ENCODE results near the gene CD81.

The CD81 gene

DNA sequence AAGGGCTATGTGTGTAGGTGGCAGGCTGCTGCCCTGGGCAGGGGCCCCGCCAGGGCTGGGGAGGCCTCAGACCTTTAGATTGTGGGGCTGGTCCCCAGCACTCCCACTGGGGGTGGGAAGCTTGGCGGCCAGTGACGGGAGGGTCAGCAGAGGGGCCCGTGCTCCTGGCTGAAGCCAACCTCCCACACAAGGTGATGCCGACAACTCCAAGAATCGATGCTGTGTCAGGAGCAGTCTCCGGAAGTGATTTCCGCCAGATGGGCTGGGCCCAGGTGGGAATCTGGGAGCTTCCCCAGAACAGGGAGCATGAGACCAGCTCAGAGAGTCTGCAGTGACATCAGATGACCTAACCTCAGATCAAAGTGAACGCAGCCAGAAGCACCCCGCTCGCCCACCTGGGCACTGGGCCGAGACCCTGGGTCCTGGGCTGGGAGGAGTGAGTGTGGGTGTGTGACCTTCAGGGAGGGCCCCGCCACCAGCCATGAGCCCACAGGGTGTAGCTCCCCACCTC, 59.5 kb downstream of the CD81 start:
- no peak for DNase-seq (ENCODE audit: low spot score)

DNA sequence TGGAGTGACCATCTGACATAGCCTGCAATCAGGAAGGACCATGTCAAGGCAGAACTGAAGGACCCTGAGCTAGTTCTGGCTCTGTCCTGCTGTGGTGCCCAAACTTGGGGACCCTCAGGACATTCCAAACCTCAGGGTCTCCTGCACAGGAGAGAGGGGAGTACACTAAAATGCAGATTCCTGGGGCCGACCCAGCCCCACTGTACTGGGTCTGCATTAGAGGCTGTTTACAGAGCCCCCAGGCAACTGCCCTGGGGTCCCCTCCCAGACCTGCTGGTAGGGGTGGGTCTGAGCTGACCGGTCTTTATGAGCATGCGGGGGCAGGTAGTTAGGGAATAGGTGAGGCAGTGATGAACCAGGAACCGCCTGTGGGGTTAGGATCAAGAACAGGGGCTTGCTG, 60.4 kb downstream of the CD81 start:
- DNase-seq (ENCODE audit: low spot score): no peak

DNA sequence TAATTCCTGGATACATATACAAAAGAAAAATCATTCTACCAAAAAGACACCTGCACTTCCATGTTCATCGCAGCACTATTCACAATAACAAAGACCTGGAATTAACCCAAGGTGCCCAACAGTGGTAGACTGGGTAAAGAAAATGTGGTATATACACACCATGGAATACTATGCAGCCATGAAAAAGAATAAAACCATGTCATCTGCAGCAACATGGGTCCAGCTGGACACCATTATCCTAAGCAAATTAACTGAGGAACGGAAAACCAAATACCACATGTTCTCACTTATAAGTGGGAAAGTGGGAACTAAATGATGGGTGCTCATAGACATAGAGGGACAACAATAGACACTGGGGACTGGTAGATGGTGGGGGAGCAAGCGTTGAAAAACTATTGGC, 62.7 kb downstream of the CD81 start:
- no peak for DNase-seq (ENCODE audit: low spot score)

DNA sequence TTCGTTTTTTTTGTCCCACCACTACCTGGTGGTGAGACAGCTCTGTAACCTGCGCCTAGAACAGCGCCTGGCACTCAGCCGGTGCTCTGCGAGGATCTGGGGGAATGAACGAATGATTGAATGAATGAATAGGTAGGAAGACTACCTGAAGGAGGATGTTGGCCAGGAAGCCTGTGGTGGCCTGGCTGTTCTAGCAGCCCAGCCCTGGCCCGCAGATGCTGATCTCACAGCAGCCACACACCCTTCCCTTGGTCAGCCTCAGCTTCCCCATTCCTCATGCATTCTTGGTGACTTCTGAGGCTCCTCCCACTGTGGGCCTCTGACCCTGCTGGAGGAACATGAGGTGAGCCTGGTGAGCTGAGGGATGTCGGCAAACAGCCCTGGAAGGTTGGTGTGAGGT, 63.5 kb downstream of the CD81 start:
- DNase-seq (ENCODE audit: low spot score): no peak

DNA sequence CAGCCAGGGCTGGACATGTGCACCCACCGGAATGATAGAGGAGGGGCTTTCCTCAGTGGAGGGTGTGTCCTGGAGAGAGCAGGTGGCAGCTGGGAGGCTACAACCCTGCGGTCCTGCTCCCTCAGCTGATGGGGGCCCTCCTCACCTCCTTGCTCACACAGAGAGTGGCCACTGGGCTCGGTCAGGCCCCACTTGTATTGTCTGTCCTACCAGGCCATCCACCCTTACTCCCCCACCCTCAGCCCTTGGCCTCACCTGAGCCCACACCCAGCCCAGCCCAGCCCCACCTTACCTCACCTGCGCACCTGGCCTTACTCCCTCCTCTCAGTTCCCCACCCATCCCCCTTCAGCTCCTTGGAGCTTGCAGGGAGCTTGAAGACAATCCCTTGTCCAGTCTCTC, 64.1 kb downstream of the CD81 start:
- no peak for DNase-seq (ENCODE audit: low spot score)

DNA sequence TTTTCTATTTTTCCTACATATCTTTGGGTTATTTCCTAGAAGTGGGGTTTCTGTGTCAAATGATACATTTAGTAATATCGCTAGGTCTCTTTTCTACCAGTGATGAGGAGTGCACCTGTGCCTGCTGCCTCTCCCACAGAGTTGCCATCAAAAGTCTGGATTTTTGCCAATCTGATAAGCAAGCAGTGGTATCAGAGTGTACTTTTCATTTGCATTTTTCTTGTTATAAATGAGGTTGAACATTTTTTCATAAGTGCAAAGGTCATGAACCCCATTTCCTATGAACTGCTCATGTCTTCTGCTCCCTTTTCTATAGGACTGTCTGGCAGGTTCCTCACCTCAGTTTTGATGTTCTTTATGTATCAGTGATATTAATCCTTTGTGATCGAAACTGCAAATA, 65.5 kb downstream of the CD81 start:
- DNase-seq (ENCODE audit: low spot score): peak; percentile 52

DNA sequence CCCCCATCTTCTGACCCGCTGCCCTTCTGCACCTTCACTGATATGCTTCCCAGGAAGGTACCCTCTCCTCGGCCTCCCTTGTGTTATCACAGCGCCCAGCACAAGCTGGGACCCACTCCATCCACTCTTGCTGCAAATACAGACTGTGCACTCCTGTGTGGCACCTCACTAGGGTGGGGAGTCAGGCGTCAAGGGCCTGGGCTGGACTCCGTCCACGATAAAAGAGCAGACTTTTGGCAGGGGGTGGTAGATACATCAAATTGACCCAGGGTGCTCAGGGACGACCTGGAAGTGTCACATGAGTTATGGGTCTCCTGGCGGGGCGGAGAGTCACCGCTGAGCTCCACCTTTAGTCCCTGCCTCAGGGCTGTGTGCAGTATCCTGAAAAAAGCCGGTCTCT, 66.3 kb downstream of the CD81 start:
- no peak for DNase-seq (ENCODE audit: low spot score)

DNA sequence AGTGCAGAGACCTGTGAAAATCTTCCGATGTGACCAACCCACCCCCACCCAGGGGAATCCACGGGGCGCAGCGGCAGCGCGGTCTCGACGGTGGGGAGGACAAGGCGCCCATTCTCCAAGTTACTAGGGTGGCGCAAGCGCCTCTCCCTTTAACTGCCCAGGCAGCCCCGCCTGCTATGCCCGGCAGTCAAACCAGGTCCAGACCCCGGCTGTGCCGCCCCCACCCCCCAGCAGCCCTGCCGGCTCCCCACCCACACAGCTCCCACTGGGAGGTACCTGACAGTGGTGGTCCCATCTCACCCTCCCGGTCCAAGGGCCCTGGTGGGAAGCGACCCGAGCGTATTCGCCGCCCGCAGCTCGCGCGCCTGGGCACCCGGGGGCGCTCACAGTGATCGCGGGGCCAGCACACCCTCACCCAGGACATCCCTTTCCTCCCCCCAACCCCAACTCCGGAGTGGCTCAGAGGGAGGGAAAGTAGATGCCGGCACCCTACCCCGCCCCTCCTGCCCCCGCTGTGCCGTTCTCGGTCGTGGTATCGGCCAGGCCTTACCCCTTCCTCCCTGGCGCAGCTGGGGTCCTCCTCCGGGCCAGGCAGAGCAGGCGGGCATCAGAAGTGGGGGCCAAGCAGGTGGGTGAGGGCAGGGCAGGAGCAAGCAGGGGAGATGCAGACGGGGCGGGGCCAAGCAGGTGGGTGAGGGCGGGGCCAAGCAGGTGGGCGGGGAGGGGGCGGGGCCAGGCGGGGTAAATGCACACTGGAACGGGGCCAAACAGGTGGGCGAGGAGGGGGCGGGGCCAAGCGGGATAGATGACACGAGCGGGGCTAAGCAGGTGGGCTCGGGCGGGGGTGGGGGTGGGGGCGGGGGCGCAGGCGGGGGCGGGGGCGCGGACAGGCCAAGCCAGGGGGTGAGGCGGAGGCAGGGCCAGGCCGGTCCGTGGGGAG, 67.0 kb downstream of the CD81 start, which contains the start of gene TRPM5:
Gene TRPM5 (minus strand): TSS at position 634 of the 940 bp plus-strand sequence. CDS start 21,478 bp downstream, outside the sequence.
- DNase-seq (ENCODE audit: low spot score): peak; percentile 70

DNA sequence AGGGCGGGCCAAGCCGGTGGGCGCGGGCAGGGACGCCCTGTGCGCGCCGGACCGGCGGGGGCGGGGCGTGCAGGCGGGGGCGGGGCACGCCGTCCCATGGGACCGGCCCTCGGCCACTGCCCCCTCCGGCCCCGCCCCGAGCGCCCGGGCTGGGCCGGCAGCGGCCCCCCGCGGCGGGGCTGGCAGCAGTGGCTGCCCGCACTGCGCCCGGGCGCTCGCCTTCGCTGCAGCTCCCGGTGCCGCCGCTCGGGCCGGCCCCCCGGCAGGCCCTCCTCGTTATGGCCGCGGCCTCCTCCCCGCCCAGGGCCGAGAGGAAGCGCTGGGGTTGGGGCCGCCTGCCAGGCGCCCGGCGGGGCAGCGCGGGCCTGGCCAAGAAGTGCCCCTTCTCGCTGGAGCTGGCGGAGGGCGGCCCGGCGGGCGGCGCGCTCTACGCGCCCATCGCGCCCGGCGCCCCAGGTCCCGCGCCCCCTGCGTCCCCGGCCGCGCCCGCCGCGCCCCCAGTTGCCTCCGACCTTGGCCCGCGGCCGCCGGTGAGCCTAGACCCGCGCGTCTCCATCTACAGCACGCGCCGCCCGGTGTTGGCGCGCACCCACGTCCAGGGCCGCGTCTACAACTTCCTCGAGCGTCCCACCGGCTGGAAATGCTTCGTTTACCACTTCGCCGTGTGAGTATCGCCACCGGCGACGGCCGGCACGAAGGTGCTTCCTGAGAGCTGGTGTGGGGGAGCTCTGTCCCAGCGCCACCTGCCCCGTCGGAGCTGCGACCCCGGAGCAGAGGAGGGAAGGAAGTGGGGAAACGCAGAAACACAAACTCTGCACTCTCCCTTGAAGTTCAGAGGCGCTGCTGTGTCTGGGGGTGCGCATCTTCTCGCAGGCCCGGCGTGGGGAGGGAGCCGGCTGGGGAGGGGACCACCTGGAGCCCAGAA, 68.0 kb downstream of the CD81 start, which contains the start of gene KCNQ1:
Gene KCNQ1 (plus strand): TSS at position 188 of the 925 bp plus-strand sequence. CDS start 91 bp downstream, at position 279.
- no peak for DNase-seq (ENCODE audit: low spot score)

DNA sequence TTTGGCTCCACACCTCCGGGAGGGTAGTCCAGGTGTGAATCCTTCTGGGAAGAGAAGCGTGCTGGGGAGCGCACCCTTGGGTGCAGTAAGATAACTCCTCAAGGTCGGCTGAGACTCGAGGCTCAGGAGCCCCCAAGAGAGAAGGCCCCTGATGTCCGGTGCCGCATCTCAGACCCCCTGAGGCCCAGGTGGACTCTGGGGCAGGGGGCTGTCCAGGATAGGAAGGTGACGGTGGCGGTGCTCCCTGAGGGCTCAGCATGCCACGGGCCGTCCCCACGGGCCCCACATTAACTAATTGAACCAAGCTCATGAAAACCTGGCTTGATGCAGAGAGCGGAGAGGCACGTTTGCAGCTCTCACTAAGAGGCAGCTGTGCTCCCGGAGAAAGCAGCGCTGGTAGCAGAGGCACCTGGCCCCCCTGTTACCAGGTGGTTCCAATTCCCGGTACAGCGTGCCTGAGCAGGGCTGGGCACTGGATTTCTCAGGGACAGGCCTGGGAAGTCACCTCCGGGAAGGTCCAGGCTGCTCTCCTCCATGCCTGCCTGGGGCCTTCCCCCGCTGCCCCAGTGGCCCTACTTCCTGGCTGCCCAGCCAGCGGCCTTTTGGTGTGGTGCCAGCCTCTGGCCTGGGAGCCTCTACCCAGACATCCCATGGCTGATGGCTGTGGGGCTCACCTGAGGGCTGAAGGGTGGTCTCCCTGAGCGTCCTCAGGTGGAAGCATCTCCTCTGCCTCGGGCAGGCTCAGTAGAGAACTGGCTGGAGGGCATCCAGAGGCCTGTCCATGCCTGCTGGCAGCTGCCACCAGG, 68.8 kb downstream of the CD81 start:
- DNase-seq (ENCODE audit: low spot score): no peak

DNA sequence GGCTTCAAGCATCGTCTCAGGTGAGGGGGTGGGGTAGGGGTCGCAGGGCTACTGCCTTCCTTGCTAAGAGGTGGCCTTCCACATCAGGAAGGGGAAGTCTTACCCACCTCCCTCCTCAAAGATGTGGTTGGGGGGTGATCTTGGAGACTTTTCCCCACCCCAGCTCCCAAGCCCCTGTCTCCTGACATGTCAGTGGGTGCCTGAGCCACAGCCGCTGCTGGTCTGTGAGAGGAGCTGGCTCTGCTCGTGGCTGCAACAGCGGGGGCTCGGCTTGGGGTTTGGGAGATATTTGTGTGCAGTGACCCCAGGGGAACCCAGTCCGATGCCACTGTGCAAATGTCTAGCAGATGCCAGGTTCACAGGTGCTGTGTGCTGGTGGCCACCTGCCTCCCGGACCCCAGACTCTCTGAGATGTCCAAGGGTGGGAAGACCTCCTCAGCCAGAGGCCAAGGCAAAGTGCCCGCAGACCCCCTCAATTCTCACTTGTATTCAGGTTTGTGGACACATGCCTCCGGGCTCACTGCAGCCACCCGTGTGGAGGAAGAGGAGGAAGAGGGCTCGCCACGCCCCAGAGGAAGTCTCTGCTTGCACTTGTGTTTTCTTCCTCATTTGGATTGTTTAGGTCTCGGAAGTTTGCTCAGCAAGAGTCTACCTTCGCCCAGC, 69.6 kb downstream of the CD81 start:
- peak; percentile 27 for DNase-seq (ENCODE audit: low spot score)
